ENCODE data around the gene LINC00632.

Gene LINC00632

GRCh38 chrX:140794642-140795041, 85.1 kb downstream of the LINC00632 start:
- Histone ChIP-seq H3K27ac (no peak overlapping the region), H3K4me3 (ENCODE audit: low read depth in 1 of 2, low read length in 1 of 2) (no peak overlapping the region), H3K36me3 (no peaks in the 10 kb centered on the region), H3K27me3 (no peaks in the 10 kb centered on the region), H3K4me1 (ENCODE audit: control insufficient read depth in 1 of 2, insufficient read depth in 1 of 2, low read depth in 1 of 2, low read length in 1 of 2) (no peaks in the 10 kb centered on the region), H3K9me3 (no peaks in the 10 kb centered on the region)
- TF ChIP-seq, protein P1, sequence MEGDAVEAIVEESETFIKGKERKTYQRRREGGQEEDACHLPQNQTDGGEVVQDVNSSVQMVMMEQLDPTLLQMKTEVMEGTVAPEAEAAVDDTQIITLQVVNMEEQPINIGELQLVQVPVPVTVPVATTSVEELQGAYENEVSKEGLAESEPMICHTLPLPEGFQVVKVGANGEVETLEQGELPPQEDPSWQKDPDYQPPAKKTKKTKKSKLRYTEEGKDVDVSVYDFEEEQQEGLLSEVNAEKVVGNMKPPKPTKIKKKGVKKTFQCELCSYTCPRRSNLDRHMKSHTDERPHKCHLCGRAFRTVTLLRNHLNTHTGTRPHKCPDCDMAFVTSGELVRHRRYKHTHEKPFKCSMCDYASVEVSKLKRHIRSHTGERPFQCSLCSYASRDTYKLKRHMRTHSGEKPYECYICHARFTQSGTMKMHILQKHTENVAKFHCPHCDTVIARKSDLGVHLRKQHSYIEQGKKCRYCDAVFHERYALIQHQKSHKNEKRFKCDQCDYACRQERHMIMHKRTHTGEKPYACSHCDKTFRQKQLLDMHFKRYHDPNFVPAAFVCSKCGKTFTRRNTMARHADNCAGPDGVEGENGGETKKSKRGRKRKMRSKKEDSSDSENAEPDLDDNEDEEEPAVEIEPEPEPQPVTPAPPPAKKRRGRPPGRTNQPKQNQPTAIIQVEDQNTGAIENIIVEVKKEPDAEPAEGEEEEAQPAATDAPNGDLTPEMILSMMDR (IDR thresholded peaks at IDR 0.05), result no peak

DNA sequence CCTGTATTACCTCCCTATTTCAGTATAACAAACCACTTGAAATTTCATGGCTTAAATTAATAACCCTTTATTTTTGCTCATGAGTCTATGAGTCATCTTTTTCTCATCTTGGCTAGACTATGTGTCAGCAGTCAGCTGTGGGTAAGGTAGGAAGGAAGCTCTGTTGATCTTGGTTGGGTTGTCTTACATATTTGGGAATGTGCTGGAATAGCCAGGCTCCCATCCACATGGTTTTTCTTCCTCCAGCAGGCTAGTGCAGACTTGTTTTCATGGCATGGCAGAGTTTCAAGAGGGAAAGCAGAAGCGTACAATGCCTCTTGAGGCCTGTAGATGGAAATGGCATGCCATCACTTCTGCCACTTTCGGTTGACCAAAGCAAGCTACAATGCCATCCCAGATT, 89.7 kb downstream of the LINC00632 start:
- no peak overlapping the region for H3K4me3 ChIP-seq (ENCODE audit: low read depth in 1 of 2, low read length in 1 of 2)
- H3K9me3 ChIP-seq, result no peaks in the 10 kb centered on the region
- H3K27ac ChIP-seq, result no peak overlapping the region
- no peaks in the 10 kb centered on the region for H3K36me3 ChIP-seq
- H3K27me3 ChIP-seq, result no peaks in the 10 kb centered on the region
- TF ChIP-seq, protein P1 (IDR thresholded peaks at IDR 0.05), result no peak
- no peaks in the 10 kb centered on the region for H3K4me1 ChIP-seq (ENCODE audit: control insufficient read depth in 1 of 2, insufficient read depth in 1 of 2, low read depth in 1 of 2, low read length in 1 of 2)

DNA sequence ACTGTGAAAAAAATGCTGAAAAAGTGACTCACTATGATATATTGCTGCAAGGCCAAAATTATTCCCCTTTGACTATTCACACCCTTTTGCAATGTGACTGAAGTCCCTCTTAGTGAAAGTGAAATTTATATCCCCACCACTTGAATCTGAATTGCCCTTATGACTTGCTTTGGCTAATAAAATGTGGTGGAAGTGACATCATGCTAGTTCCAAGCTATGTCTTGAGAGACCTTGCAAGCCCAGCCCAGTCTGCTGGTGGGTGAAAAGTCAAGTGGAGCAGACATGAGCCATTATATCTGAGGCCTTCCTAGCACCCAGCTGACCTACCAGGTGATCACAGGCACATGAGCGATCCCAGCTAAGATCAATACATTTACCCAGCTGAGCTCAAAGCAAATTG, 94.7 kb downstream of the LINC00632 start:
- Histone ChIP-seq H3K27me3 (no peaks in the 10 kb centered on the region), H3K4me1 (ENCODE audit: control insufficient read depth in 1 of 2, insufficient read depth in 1 of 2, low read depth in 1 of 2, low read length in 1 of 2) (no peaks in the 10 kb centered on the region), H3K36me3 (no peaks in the 10 kb centered on the region), H3K9me3 (no peaks in the 10 kb centered on the region), H3K27ac (no peak overlapping the region), H3K4me3 (ENCODE audit: low read depth in 1 of 2, low read length in 1 of 2) (no peak overlapping the region)
- TF ChIP-seq, protein P1 (IDR thresholded peaks at IDR 0.05), result no peak

GRCh38 chrX:140815868-140816267, 106.3 kb downstream of the LINC00632 start:
- Histone ChIP-seq H3K4me3 (ENCODE audit: low read depth in 1 of 2, low read length in 1 of 2) (no peak overlapping the region), H3K27ac (no peak overlapping the region), H3K4me1 (ENCODE audit: control insufficient read depth in 1 of 2, insufficient read depth in 1 of 2, low read depth in 1 of 2, low read length in 1 of 2) (no peaks in the 10 kb centered on the region), H3K36me3 (no peaks in the 10 kb centered on the region), H3K27me3 (no peaks in the 10 kb centered on the region), H3K9me3 (no peaks in the 10 kb centered on the region)
- TF ChIP-seq, protein P1 (IDR thresholded peaks at IDR 0.05), result no peak

- no peaks in the 10 kb centered on the region for H3K27me3 ChIP-seq
- H3K4me3 ChIP-seq (ENCODE audit: low read depth in 1 of 2, low read length in 1 of 2), result no peak overlapping the region
- no peaks in the 10 kb centered on the region for H3K4me1 ChIP-seq (ENCODE audit: control insufficient read depth in 1 of 2, insufficient read depth in 1 of 2, low read depth in 1 of 2, low read length in 1 of 2)
- H3K9me3 ChIP-seq, result no peaks in the 10 kb centered on the region
- TF ChIP-seq, protein P1 (IDR thresholded peaks at IDR 0.05), result no peak
- H3K27ac ChIP-seq, result no peak overlapping the region
- no peaks in the 10 kb centered on the region for H3K36me3 ChIP-seq
Observed at GRCh38 chrX:140817943-140818342, 108.4 kb downstream of the LINC00632 start.

GRCh38 chrX:140821280-140821679, 111.7 kb downstream of the LINC00632 start:
- Histone ChIP-seq H3K4me3 (ENCODE audit: low read depth in 1 of 2, low read length in 1 of 2) (no peak overlapping the region), H3K36me3 (no peaks in the 10 kb centered on the region), H3K9me3 (no peaks in the 10 kb centered on the region), H3K27ac (no peak overlapping the region), H3K4me1 (ENCODE audit: control insufficient read depth in 1 of 2, insufficient read depth in 1 of 2, low read depth in 1 of 2, low read length in 1 of 2) (no peaks in the 10 kb centered on the region), H3K27me3 (no peaks in the 10 kb centered on the region)
- TF ChIP-seq, protein P1 (IDR thresholded peaks at IDR 0.05), result no peak

Measured in neutrophil (primary cell).